PC-9 (cell line): ENCODE data around the gene IGSF6.

ENCODE experiments used
- CTCF ChIP-seq: fragments of 200-600 bp; sonication (generic); conservative IDR thresholded peaks from 2 replicates; pipeline ENCODE4 v1.6.1; 2017; ENCODE audit warnings: mixed run types, antibody characterized with exemption, mild to moderate bottlenecking, moderate library complexity
- EZH2 ChIP-seq: fragments of 200-600 bp; sonication (generic); IDR thresholded peaks from 2 replicates; pipeline ENCODE4 v1.8.0; 2017; ENCODE audit warnings: antibody characterized with exemption, low read depth

GRCh38 chr16:21643785-21644184, 8.6 kb downstream of the IGSF6 start:
- TF ChIP-seq CTCF (no peak), EZH2 (no peak)
